ENCODE measurements around the gene PNMA6E. TPM values are rescaled to one million over a fixed set of nuclear protein-coding genes. Genes with fewer than 3 reads are reported as not detected.
"Not testable (repeated sequence)": the region's sequence is repeated elsewhere in the genome, so short reads cannot be mapped to it uniquely, and the experiment has no call there.

Gene PNMA6E
- total RNA-seq, 1 donor from 2014 or later, result not detected

GRCh38 chrX:153409414-153410101 lies 8.4 kb upstream of the PNMA6E start:
- no peak for DNase-seq (ENCODE audit: extremely low read depth, low read depth, low spot score)

GRCh38 chrX:153408871-153409351 lies 7.8 kb upstream of the PNMA6E start:
- DNase-seq (ENCODE audit: extremely low read depth, low read depth, low spot score), result no peak

GRCh38 chrX:153408221-153408721 lies 7.1 kb upstream of the PNMA6E start:
- DNase-seq (ENCODE audit: extremely low read depth, low read depth, low spot score), result no peak

- DNase-seq (ENCODE audit: extremely low read depth, low read depth, low spot score), result no peak
Observed at GRCh38 chrX:153407736-153408135, 6.6 kb upstream of the PNMA6E start.

- no peak for DNase-seq (ENCODE audit: extremely low read depth, low read depth, low spot score)
Observed at GRCh38 chrX:153406903-153407302, 5.8 kb upstream of the PNMA6E start.

GRCh38 chrX:153406011-153406410 lies 4.9 kb upstream of the PNMA6E start:
- no peak for DNase-seq (ENCODE audit: extremely low read depth, low read depth, low spot score)

- no peak for DNase-seq (ENCODE audit: extremely low read depth, low read depth, low spot score)
Observed at GRCh38 chrX:153405426-153405825, 4.3 kb upstream of the PNMA6E start.

- not testable (repeated sequence) for DNase-seq (ENCODE audit: extremely low read depth, low read depth, low spot score)
Observed at GRCh38 chrX:153404333-153404732, 3.2 kb upstream of the PNMA6E start.

- DNase-seq (ENCODE audit: extremely low read depth, low read depth, low spot score), result no peak
Observed at GRCh38 chrX:153400146-153401132, 711 bp downstream of the PNMA6E start.

- DNase-seq (ENCODE audit: extremely low read depth, low read depth, low spot score), result no peak
Observed at GRCh38 chrX:153398275-153398960, 2.7 kb downstream of the PNMA6E start.

- no peak for DNase-seq (ENCODE audit: extremely low read depth, low read depth, low spot score)
Observed at GRCh38 chrX:153397256-153397960, 3.7 kb downstream of the PNMA6E start.

- no peak for DNase-seq (ENCODE audit: extremely low read depth, low read depth, low spot score)
Observed at GRCh38 chrX:153396320-153397195, 4.6 kb downstream of the PNMA6E start.

GRCh38 chrX:153395613-153396319 lies 5.4 kb downstream of the PNMA6E start:
- DNase-seq (ENCODE audit: extremely low read depth, low read depth, low spot score), result no peak

GRCh38 chrX:153394612-153395011 lies 6.5 kb downstream of the PNMA6E start:
- DNase-seq (ENCODE audit: extremely low read depth, low read depth, low spot score), result no peak

GRCh38 chrX:153392642-153393321 lies 8.4 kb downstream of the PNMA6E start:
- no peak for DNase-seq (ENCODE audit: extremely low read depth, low read depth, low spot score)

- DNase-seq (ENCODE audit: extremely low read depth, low read depth, low spot score), result not testable (repeated sequence)
Observed at GRCh38 chrX:153389460-153389768, 11.7 kb downstream of the PNMA6E start.

GRCh38 chrX:153388722-153389459 lies 12.3 kb downstream of the PNMA6E start:
- DNase-seq (ENCODE audit: extremely low read depth, low read depth, low spot score), result no peak

Data from glomerular endothelial cell (primary cell).